OCI-LY7 (cell line): Measurements from ENCODE around the gene FA2H. TPM values are rescaled to one million over a fixed set of nuclear protein-coding genes. Genes with fewer than 3 reads are reported as not detected.

ENCODE experiments used
- BruUV-seq: library from RNA; stranded (reverse); fragments of 400-500 nt; replicated peaks from 2 replicates; lab custom pipeline; 2021; lab: Mats Ljungman, UMichigan
- CTCF ChIA-PET: fragments of 300-600 bp; sonication (Branson Sonifier 250); formaldehyde crosslinking; loops from one replicate; lab custom pipeline; 2022; ENCODE audit warnings: antibody characterized with exemption; ENCODE audit not compliant: unreplicated experiment; lab: Charles Lee
- POLR2A ChIA-PET: fragments of 300-600 bp; sonication (Branson Sonifier 250); formaldehyde crosslinking; loops from one replicate; lab custom pipeline; 2022; ENCODE audit warnings: antibody characterized with exemption; lab: Charles Lee
- DNase-seq: peaks from one replicate; pipeline ENCODE4 v3.0.0-alpha.2; 2015; ENCODE audit warnings: low spot score
- H2AFZ ChIP-seq: fragments of 200-600 bp; sonication (generic), shearing (Covaris generic); 2 replicates; pipeline ENCODE4 v1.6.1; 2014; ENCODE audit warnings: mild to moderate bottlenecking, antibody characterized with exemption, low read length, moderate library complexity
- H3K27ac ChIP-seq: fragments of 200-600 bp; sonication (generic); 2 replicates; pipeline ENCODE4 v1.5.1; 2014; ENCODE audit warnings: mixed run types, low read depth, mild to moderate bottlenecking, moderate library complexity, low read length, inconsistent platforms; ENCODE audit not compliant: poor library complexity, severe bottlenecking
- H3K36me3 ChIP-seq: fragments of 200-600 bp; sonication (generic); 2 replicates; pipeline ENCODE4 v1.6.1; 2014; ENCODE audit warnings: mild to moderate bottlenecking, antibody characterized with exemption, low read length, moderate library complexity, mixed read lengths; ENCODE audit not compliant: insufficient read depth
- H3K4me1 ChIP-seq: fragments of 200-600 bp; sonication (generic); 2 replicates; pipeline ENCODE4 v1.5.1; 2014; ENCODE audit warnings: mild to moderate bottlenecking, low read length; ENCODE audit not compliant: insufficient read depth, poor library complexity, severe bottlenecking
- H3K4me2 ChIP-seq: fragments of 200-600 bp; sonication (generic); 2 replicates; pipeline ENCODE4 v1.6.1; 2014; ENCODE audit warnings: mild to moderate bottlenecking, low read length
- H3K4me3 ChIP-seq: fragments of 200-600 bp; sonication (generic); 2 replicates; pipeline ENCODE4 v1.5.1; 2014; ENCODE audit warnings: mild to moderate bottlenecking, low read depth, low read length; ENCODE audit not compliant: poor library complexity, severe bottlenecking
- H3K79me2 ChIP-seq: fragments of 200-600 bp; sonication (generic); 2 replicates; pipeline ENCODE4 v1.6.1; 2016; ENCODE audit warnings: low read depth, mild to moderate bottlenecking, low read length, moderate library complexity, mixed read lengths; ENCODE audit not compliant: insufficient read depth
- H3K9me2 ChIP-seq: fragments of 200-600 bp; sonication (generic); 2 replicates; pipeline ENCODE4 v1.6.1; 2016; ENCODE audit warnings: mild to moderate bottlenecking, low read length, mixed read lengths; ENCODE audit not compliant: insufficient read depth
- H3K9me3 ChIP-seq: fragments of 200-600 bp; sonication (generic); 2 replicates; pipeline ENCODE4 v1.6.1; 2014; ENCODE audit warnings: mild to moderate bottlenecking, mixed run types, low read length, mixed read lengths
- H4K20me1 ChIP-seq: fragments of 200-600 bp; sonication (generic); 2 replicates; pipeline ENCODE4 v1.6.1; 2014; ENCODE audit warnings: mild to moderate bottlenecking, antibody characterized with exemption, low read length, moderate library complexity, mixed read lengths; ENCODE audit not compliant: insufficient read depth
- EZH2phosphoT487 ChIP-seq: fragments of 200-600 bp; sonication (generic); IDR thresholded peaks from 2 replicates; pipeline ENCODE4 v1.6.1; 2018; ENCODE audit warnings: low read depth, borderline replicate concordance, mild to moderate bottlenecking, mixed run types, antibody characterized with exemption, low read length, moderate library complexity, mixed read lengths
- intact Hi-C: fragments of 100-400 bp; cut with micrococcal nuclease; formaldehyde crosslinking; loops from one replicate; pipeline ENCODE4 v1.10.0; 2022; ENCODE audit not compliant: unreplicated experiment
- total RNA-seq, 2 experiments: library from RNA; depleted of rRNA in 1 of 2; stranded (reverse); fragments of >200 nt in 1 of 2; shearing (Covaris generic) in 1 of 2; gene quantifications; 2 replicates each; pipeline ENCODE4 v1.2.3, GENCODE V29; 2014 to 2022
- TF ChIP-seq, protein P1 (sequence below): fragments of 200-600 bp; sonication (generic); conservative IDR thresholded peaks from 2 replicates; pipeline ENCODE4 v1.5.1; 2014; ENCODE audit warnings: mild to moderate bottlenecking, antibody characterized with exemption, low read length, moderate library complexity, mixed read lengths

The FA2H gene
- total RNA-seq, 2 experiments from 2014 or later, result 0.73 to 4.7 TPM

DNA sequence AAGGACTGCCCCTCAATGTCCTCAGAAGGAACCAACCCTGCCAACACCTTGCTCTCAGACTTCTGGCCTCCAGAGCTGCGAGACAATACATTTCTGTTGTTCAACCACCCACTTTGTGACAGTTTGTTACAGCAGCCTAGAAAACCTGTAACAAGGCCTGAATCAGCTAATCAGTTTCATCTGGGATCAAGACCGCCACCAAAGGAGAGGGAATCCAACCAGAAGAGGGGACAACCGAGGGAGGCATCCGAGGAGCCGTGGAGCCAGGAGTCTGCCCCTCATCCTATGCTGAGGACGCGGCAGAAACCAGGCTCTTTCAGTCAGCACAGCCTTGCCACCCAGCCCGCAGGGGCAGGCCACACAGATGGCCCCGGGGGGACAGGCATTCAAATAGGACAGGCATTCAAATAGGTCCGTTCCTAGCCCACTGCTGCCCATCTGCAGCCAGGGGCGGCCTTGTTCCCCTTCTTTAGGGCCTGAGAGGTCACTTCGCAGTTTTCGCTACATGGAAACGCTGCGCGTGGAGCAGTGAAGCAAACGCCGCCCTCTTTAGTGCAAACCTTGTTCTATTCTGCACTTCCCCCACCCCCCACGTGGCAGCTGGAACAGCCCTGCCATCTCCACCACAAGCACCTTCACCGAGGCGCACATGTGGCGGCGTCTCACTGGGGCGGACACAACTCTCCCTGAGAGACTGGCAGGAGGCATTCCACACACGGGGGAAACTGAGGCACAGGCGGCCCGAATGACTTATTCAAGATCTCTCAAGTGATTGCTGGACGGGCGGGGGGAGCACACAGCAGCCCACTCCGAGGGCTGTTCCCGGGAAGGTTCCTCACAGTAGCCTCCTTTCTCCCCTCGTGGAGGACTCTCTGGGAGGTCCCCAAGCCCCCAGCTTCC lies 26.7 kb downstream of the FA2H start:
- Histone ChIP-seq H3K4me1 (no peaks in the 10 kb centered on the region), H3K79me2 (no peaks in the 10 kb centered on the region), H3K36me3 (no peaks in the 10 kb centered on the region), H3K4me3 (no peak overlapping the region), H3K4me2 (no peak overlapping the region), H4K20me1 (no peaks in the 10 kb centered on the region), H3K9me2 (no peaks in the 10 kb centered on the region), H3K27ac (no peak overlapping the region), H3K9me3 (no peaks in the 10 kb centered on the region), H2AFZ (no peak overlapping the region)
- intact Hi-C loops, result no loop called here
- TF ChIP-seq, protein P1, sequence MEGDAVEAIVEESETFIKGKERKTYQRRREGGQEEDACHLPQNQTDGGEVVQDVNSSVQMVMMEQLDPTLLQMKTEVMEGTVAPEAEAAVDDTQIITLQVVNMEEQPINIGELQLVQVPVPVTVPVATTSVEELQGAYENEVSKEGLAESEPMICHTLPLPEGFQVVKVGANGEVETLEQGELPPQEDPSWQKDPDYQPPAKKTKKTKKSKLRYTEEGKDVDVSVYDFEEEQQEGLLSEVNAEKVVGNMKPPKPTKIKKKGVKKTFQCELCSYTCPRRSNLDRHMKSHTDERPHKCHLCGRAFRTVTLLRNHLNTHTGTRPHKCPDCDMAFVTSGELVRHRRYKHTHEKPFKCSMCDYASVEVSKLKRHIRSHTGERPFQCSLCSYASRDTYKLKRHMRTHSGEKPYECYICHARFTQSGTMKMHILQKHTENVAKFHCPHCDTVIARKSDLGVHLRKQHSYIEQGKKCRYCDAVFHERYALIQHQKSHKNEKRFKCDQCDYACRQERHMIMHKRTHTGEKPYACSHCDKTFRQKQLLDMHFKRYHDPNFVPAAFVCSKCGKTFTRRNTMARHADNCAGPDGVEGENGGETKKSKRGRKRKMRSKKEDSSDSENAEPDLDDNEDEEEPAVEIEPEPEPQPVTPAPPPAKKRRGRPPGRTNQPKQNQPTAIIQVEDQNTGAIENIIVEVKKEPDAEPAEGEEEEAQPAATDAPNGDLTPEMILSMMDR, result no peak
- TF ChIP-seq EZH2phosphoT487, result no peak
- ChIA-PET POLR2A (no interaction called here), CTCF (no interaction called here)
- no peak for DNase-seq
- no TSS peak for BruUV-seq

DNA sequence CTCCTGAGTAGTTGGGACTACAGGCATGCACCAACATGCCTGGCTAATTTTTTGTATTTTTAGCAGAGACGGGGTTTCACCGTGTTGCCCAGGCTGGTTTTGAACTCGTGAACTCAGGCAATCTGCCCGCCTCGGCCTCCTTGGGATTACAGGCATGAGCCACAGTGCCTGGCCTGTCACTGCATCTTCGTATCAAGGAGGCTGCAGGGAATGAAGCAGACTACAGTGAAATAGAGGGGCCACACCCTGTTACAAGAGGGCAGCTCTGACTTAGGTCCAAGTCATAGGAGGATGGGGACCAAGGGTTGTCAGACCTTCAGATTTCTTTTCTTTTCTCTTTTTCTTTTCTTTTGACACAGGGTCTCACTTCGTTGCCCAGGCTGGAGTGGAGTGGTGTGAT lies 28.7 kb downstream of the FA2H start:
- BruUV-seq, result no TSS peak
- H3K27ac ChIP-seq, result no peak overlapping the region
- no peak for DNase-seq

More for the DNA sequence above, 28.7 kb downstream of the FA2H start:
- Histone ChIP-seq H3K9me3 (no peaks in the 10 kb centered on the region), H3K9me2 (no peaks in the 10 kb centered on the region), H3K79me2 (no peaks in the 10 kb centered on the region), H2AFZ (no peak overlapping the region), H3K4me3 (no peak overlapping the region), H3K4me2 (no peak overlapping the region), H3K36me3 (no peaks in the 10 kb centered on the region), H3K4me1 (no peaks in the 10 kb centered on the region), H4K20me1 (no peaks in the 10 kb centered on the region)
- intact Hi-C loops, result no loop called here
- CTCF ChIA-PET, result no interaction called here
- TF ChIP-seq, protein P1, result no peak
- no peak for TF ChIP-seq EZH2phosphoT487
- POLR2A ChIA-PET, result interaction anchor here (0.8 kb wide), 1 partner anchor 656 kb away, joined by 3 read pairs; no protein-coding TSS in a partner anchor
